HCEC 1CT (cell line): Measurements from ENCODE around the gene TRDN.
"Not testable (repeated sequence)": the region's sequence is repeated elsewhere in the genome, so short reads cannot be mapped to it uniquely, and the experiment has no call there.

ENCODE experiments used
- DNase-seq: peaks from one replicate; pipeline ENCODE4 v3.0.0-alpha.2; 2017

The TRDN gene

GRCh38 chr6:123489589-123489988 is 147.2 kb downstream of the TRDN start:
- no peak for DNase-seq

- DNase-seq = no peak
These were observed 155.8 kb downstream of the TRDN start for GRCh38 chr6:123480986-123481385.

- not testable (repeated sequence) for DNase-seq
These were observed 164.6 kb downstream of the TRDN start for GRCh38 chr6:123472025-123472702.

GRCh38 chr6:123467392-123467791 is 169.4 kb downstream of the TRDN start:
- DNase-seq = no peak

- DNase-seq = no peak
These were observed 174.6 kb downstream of the TRDN start for GRCh38 chr6:123462152-123462551.

GRCh38 chr6:123458218-123458617 is 178.5 kb downstream of the TRDN start:
- no peak for DNase-seq

- DNase-seq = no peak
These were observed 179.9 kb downstream of the TRDN start for GRCh38 chr6:123456836-123457235.

- no peak for DNase-seq
These were observed 182.3 kb downstream of the TRDN start for GRCh38 chr6:123454448-123454847.

- DNase-seq = not testable (repeated sequence)
These were observed 183.7 kb downstream of the TRDN start for GRCh38 chr6:123453071-123453470.

GRCh38 chr6:123448306-123448884 is 188.4 kb downstream of the TRDN start:
- DNase-seq = no peak

- DNase-seq = no peak
These were observed 189.3 kb downstream of the TRDN start for GRCh38 chr6:123447315-123447937.

- no peak for DNase-seq
These were observed 197.4 kb downstream of the TRDN start for GRCh38 chr6:123439371-123439770.

- no peak for DNase-seq
These were observed 202.6 kb downstream of the TRDN start for GRCh38 chr6:123434186-123434585.

GRCh38 chr6:123430970-123431369 is 205.8 kb downstream of the TRDN start:
- DNase-seq = no peak

- no peak for DNase-seq
These were observed 209.7 kb downstream of the TRDN start for GRCh38 chr6:123427008-123427407.

GRCh38 chr6:123423130-123423529 is 213.6 kb downstream of the TRDN start:
- DNase-seq = no peak

- no peak for DNase-seq
These were observed 216.2 kb downstream of the TRDN start for GRCh38 chr6:123420512-123420911.

- no peak for DNase-seq
These were observed 218.7 kb downstream of the TRDN start for GRCh38 chr6:123418071-123418470.

GRCh38 chr6:123417535-123417934 is 219.2 kb downstream of the TRDN start:
- DNase-seq = no peak

- peak; percentile 42 for DNase-seq
These were observed 220.8 kb downstream of the TRDN start for GRCh38 chr6:123415844-123416468.

- no peak for DNase-seq
These were observed 231.8 kb downstream of the TRDN start for GRCh38 chr6:123404975-123405374.

GRCh38 chr6:123402052-123402451 is 234.7 kb downstream of the TRDN start:
- DNase-seq = no peak

- no peak for DNase-seq
These were observed 238.7 kb downstream of the TRDN start for GRCh38 chr6:123398072-123398471.

- peak; percentile 7 for DNase-seq
These were observed 243.4 kb downstream of the TRDN start for GRCh38 chr6:123393331-123393730.
